Right ventricle myocardium inferior (tissue), 1 donor: ENCODE measurements around the gene FFAR4. TPM values are rescaled to one million over a fixed set of nuclear protein-coding genes. Genes with fewer than 3 reads are reported as not detected.

Experiments
- ATAC-seq: fragments of 200-7000 bp; cut with Tn5 transposase; one replicate; pipeline ENCODE4 v1.9.1; 2020; ENCODE audit warnings: mild to moderate bottlenecking, moderate library complexity
- DNase-seq: peaks from one replicate; pipeline ENCODE4 v3.0.0; 2021; ENCODE audit errors: missing footprints
- intact Hi-C: fragments of 100-400 bp; cut with DNase I; formaldehyde crosslinking; loops from one replicate; pipeline ENCODE4 v1.11.0; 2022
- total RNA-seq: library from RNA; stranded (reverse); fragmentation: NEBNext Ultra II Directional; extraction: Animal tissue kit (Norgen Biotek cat#: 25700); gene quantifications from one replicate; pipeline ENCODE4 v1.2.1, GENCODE V29; 2021
- donor health status: DM: no; HTN: yes; CAD: no; lungs with severe emphysema.

Gene FFAR4
- total RNA-seq, 1 donor from 2014 or later = 0.24 TPM

DNA sequence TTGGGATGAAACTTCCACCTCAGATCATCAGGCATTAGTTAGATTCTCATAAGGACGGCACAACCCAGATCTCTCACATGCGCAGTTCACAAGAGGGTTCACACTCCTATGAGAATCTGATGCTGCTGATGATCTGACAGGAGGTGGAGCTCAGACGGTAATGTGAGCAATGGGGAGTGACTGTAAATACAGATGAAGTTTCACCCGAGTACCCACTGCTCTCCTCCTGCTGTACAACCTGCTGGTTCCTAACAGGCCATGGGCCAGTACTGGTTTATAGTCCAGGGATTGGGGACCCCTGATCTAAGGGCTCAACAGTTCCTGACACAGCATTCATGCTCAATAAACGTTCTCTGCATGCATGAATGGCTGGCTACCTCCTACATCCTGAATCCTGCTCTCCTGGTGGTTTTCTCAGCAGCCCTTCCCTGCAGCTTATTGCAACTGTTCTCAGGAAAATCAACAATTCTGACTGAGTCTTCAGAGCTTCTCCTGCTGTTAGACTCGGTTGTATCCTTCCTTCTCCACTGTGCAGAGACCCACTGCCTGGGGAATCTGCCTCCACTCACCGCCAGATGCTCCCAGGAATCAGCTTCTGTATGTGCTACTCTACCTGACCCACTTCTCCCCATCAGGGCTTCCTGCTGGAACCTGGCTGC lies 63.3 kb downstream of the FFAR4 start:
- no peak for ATAC-seq
- DNase-seq = no peak
- intact Hi-C loops = no loop called here

GRCh38 chr10:93630625-93631557 lies 64.4 kb downstream of the FFAR4 start:
- no peak for ATAC-seq
- DNase-seq = no peak
- intact Hi-C loops = no loop called here

Other genes with a start within 250 kb of the FFAR4 start
- 34.4 TPM for gene MYOF, start 84.3 kb upstream of the FFAR4 start, total RNA-seq
- 1.4 TPM for gene CEP55, start 70.1 kb upstream of the FFAR4 start, total RNA-seq
- gene RBP4, start 34.6 kb downstream of the FFAR4 start, total RNA-seq = 12.8 TPM
- gene PDE6C, start 45.9 kb downstream of the FFAR4 start, total RNA-seq = not detected
- gene FRA10AC1, start 135.9 kb downstream of the FFAR4 start, total RNA-seq = 16.8 TPM
- not detected for gene LGI1, start 191.3 kb downstream of the FFAR4 start, total RNA-seq